Mesodermal cell (in vitro differentiated cells): ENCODE results near the gene HOXD3.

Experiments
- H3K27ac ChIP-seq: 2 replicates; pipeline ENCODE4 v1.7.0; 2013; ENCODE audit warnings: mild to moderate bottlenecking, low read depth, low read length, moderate library complexity; ENCODE audit not compliant: severe bottlenecking
- H3K36me3 ChIP-seq: 2 replicates; pipeline ENCODE4 v1.7.1; 2013; ENCODE audit warnings: mild to moderate bottlenecking, low read length, moderate library complexity; ENCODE audit not compliant: control insufficient read depth, insufficient read depth
- H3K4me1 ChIP-seq: one replicate; pipeline ENCODE4 v1.7.1; 2013; ENCODE audit warnings: mild to moderate bottlenecking, low read length; ENCODE audit not compliant: insufficient read depth, control insufficient read depth, poor library complexity, severe bottlenecking
- H3K4me3 ChIP-seq: 2 replicates; pipeline ENCODE4 v1.7.0; 2013; ENCODE audit warnings: low read length, control low read depth, mild to moderate bottlenecking; ENCODE audit not compliant: insufficient read depth, poor library complexity, severe bottlenecking; ENCODE audit errors: extremely low read depth
- H3K9me3 ChIP-seq: 2 replicates; pipeline ENCODE4 v1.7.1; 2013; ENCODE audit warnings: mild to moderate bottlenecking, low read length, moderate library complexity; ENCODE audit not compliant: control insufficient read depth
- WGBS, 2 experiments: methylation state at CpG; one replicate each; pipeline ENCODE4 v1.1.5; 2013; ENCODE audit warnings: missing lambda C conversion rate in 2 of 2; ENCODE audit not compliant: insufficient coverage in 2 of 2; 5-methylcytosine and 5-hydroxymethylcytosine counted together

Gene HOXD3

DNA sequence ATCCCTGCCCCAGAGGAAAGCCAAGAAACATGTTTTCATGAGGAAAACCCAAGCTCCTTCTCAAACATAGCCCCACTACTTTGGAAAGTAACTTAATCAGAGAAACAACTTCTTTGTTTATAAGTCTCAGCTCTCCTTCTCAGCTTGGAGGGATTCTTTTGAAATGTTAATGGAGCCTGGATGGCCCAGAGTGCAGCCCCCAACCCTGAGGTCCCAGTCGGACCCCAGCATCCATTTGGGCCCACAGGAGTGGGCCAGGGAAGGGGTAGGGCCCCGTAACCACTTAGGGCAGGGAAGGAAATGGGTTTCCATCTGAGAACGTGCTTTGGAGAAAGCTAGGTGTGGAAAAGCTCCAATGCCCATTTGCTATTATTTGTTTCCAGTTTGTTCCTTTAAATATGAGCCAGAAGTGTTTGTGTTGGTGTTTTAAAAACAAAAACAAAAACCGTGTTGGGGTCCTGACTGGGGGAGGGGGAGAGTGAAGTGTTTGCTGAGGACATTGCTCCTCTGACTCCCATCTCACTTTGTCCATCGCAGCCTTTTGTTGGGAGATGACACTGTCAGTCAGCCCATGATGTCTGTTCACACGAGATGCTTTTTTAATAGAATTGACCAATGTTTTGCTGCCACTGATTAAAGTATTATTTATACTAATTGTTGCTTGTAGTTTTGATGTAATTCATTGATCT lies 1.6 kb upstream of the HOXD3 start:
- H3K36me3 ChIP-seq: no peaks in the 10 kb centered on the region
- no peak overlapping the region for H3K27ac ChIP-seq
- H3K4me1 ChIP-seq: no peaks in the 10 kb centered on the region
- no peaks in the 10 kb centered on the region for H3K9me3 ChIP-seq
- no peak overlapping the region for H3K4me3 ChIP-seq
- WGBS, 2 experiments: 0 to 4% methylated on average over 3 to 4 of the region's 6 CpGs

- Histone ChIP-seq H3K9me3 (no peaks in the 10 kb centered on the region), H3K36me3 (no peaks in the 10 kb centered on the region), H3K27ac (no peak overlapping the region), H3K4me1 (no peaks in the 10 kb centered on the region), H3K4me3 (no peak overlapping the region)
- WGBS, 2 experiments: 0 to 13% methylated on average over 3 to 4 of the region's 8 CpGs
Measured at GRCh38 chr2:176156301-176156806, 753 bp upstream of the HOXD3 start.

DNA sequence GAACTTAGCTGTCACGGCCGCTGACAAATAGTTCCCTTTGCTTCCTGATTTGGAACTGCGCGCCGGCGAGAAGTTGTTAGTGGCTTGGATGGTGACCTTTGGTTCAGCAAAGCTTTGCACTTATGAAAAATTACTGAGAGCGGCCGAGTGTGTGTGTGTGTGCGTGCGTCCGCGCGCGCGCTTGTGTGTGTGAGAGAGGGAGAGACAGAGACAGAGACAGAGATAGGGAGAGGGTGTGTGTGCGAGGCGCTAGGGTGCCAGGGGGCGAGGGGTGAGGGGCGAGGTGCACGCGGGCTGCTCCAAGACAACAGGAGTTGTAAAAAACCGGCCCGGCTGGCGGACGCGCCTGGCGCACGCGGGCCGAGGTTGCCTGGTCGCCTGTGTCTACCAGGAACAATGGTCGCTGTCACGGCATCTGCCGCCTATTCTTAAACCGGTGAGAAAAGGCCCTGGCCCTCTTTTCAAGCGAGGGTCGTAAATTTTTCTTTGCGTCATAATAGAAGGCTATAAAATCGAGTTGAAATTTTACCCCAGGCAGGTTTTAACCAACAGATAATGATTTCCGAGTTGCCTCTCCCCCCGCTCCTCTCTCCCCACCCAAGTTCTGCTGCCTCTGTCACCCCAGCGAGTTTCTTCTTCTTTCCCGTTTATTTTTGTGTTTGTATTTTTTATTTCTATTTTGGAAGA lies 535 bp downstream of the HOXD3 start:
- H3K4me3 ChIP-seq: no peak overlapping the region
- no peaks in the 10 kb centered on the region for H3K9me3 ChIP-seq
- no peaks in the 10 kb centered on the region for H3K36me3 ChIP-seq
- WGBS, 2 experiments: 1% methylated on average over 27 to 35 of the region's 43 CpGs
- no peaks in the 10 kb centered on the region for H3K4me1 ChIP-seq
- H3K27ac ChIP-seq: no peak overlapping the region

DNA sequence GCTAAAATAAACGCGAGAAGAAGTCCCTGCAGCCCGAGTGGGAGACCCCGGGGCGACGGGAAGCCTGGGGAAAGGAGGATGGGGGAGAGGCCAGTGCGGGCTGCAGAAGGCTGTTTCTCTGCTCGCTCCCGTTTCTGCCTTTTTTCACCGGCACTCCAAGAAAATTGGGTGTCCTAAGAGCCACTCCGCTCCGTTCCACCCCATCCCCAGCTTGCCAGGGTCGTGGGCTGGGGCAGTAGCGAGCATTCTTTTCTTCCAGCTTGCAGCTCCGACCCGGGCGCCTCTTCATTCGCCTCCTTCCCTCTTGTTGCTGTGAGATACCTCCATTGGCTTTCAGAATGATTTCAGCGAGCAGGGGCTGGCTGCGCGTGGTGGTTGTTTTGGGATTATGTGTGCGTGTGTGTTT lies 1.1 kb downstream of the HOXD3 start:
- Histone ChIP-seq H3K36me3 (no peaks in the 10 kb centered on the region), H3K27ac (peak overlapping the region; percentile 29), H3K4me3 (no peak overlapping the region), H3K9me3 (no peaks in the 10 kb centered on the region), H3K4me1 (no peaks in the 10 kb centered on the region)
- WGBS, 2 experiments: 0 to 1% methylated on average over 14 to 15 of the region's 22 CpGs

DNA sequence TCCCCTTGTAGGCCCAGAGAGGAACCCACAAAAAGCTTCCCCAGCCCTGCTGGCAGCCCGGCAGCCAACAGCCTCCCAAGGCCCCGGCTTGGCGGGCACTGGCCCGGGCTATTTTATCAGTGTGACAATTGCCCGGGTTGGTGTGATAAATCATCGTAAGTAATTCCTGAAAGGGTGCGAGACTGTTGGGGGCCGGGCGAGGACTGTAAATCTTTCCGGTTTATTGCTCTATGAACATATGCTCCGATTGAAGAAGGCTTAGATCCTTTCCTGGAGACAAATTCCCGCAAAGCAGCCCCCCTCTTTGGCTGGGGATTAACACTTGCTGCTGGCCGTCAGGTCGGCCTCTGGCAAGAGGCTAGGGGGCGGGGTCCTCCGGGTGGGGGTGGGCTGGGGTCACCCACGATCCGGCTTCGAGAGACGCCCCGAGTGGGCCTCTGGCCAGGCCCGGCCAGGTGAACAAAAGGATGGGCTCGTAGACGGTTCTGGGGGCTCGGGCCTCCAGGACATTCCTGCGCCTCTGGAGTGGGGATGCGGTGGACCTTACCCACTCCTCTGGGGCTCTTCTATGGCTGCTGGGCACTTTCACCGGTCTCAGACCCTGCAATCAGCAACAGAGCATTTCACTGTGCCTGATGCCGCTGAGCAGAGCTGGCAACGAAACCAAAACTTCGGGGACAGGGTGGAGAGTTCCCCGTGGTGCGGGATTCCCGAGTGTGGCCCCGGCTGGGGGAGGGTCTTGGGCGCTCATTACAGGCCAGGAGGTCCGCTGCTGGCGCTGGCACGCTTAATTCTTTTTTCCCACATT lies 2.0 kb downstream of the HOXD3 start:
- Histone ChIP-seq H3K36me3 (no peaks in the 10 kb centered on the region), H3K4me1 (no peaks in the 10 kb centered on the region), H3K9me3 (no peaks in the 10 kb centered on the region), H3K4me3 (no peak overlapping the region), H3K27ac (no peak overlapping the region)
- 2% methylated on average over 22 to 23 of the region's 39 CpGs for WGBS, 2 experiments

DNA sequence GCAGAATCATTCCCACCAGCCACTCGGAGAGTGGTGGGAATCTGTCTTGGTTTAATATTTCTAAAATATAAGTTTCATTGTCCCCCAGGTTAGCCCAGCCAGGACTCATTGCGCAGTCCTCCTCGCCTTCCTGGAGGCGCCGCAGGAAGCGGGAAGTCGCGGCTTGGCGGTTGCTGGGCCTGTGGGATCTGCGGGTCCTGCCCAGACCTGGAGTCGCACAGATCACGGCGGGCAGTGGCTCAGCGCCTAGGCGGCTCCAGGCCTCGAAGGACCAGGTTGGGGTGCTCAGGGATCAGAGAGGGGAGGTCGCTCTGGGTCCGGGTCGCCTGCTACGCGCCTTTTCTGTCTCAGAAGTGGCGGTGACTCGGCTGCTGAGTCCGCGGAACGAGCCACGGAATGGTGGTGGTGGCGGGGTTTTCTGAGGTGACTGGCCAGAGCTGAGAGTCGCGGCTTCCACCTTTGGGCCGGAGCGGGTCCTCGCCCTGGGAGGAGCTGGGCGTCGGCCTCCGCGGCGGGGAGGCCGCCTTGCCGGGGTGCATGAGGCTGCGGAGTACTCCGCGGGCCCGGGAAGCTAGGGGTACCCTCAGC lies 2.6 kb downstream of the HOXD3 start:
- Histone ChIP-seq H3K4me1 (no peaks in the 10 kb centered on the region), H3K27ac (no peak overlapping the region), H3K36me3 (no peaks in the 10 kb centered on the region), H3K9me3 (no peaks in the 10 kb centered on the region), H3K4me3 (no peak overlapping the region)
- WGBS, 2 experiments: 1 to 2% methylated on average over 28 to 41 of the region's 44 CpGs

GRCh38 chr2:176160251-176160985 lies 3.3 kb downstream of the HOXD3 start:
- Histone ChIP-seq H3K9me3 (no peaks in the 10 kb centered on the region), H3K27ac (no peak overlapping the region), H3K36me3 (no peaks in the 10 kb centered on the region), H3K4me3 (no peak overlapping the region), H3K4me1 (no peaks in the 10 kb centered on the region)
- WGBS, 2 experiments: 1 to 3% methylated on average over 41 to 43 of the region's 50 CpGs

GRCh38 chr2:176160986-176161824 lies 4.1 kb downstream of the HOXD3 start:
- Histone ChIP-seq H3K27ac (no peak overlapping the region), H3K9me3 (no peaks in the 10 kb centered on the region), H3K4me3 (no peak overlapping the region), H3K36me3 (no peaks in the 10 kb centered on the region), H3K4me1 (no peaks in the 10 kb centered on the region)
- 8 to 11% methylated on average over 9 to 19 of the region's 22 CpGs for WGBS, 2 experiments

DNA sequence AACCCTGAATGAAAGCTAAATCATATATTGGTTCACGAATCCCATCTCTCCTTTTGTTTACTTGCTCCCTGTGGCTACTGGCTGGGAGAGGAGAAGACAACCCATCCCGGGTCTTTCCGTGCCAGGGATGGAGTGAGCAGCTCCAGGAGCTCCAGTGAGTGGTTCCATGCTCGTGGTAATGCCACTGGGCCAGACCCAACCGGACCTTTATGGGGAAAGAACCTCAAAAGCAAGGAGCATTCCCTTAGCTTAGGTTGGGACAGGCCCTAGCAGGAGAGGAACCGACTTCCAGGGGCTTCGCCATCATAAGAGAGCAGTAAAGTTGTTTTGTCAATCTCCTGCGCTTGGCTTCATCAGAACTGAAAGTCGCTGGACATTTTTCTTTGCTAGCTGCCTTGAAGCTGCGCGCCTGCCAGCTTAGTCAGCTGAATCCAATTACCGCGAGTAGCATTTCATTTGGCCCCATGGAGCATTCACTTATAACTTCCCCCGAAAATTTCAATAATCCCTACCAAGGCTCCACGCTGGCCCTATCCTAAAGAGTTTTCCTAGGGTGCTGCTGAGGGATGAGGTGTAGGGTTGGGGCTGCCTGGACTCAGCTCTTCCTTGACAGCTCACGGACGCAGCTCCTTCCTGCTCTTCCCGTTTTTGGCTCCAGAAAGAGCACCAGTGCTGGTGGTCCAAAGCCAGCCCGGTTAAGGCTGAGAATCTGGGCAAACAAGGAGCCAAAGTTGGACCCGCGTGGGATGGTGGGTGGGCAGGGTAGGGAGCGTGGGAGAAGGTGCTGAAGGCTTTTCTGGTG lies 4.9 kb downstream of the HOXD3 start:
- Histone ChIP-seq H3K9me3 (no peaks in the 10 kb centered on the region), H3K4me1 (no peaks in the 10 kb centered on the region), H3K4me3 (no peak overlapping the region), H3K27ac (no peak overlapping the region), H3K36me3 (no peaks in the 10 kb centered on the region)
- WGBS, 2 experiments: 3 to 4% methylated on average over 14 to 17 of the region's 22 CpGs
